ENCODE results near the gene TBRG1. TPM values are rescaled to one million over a fixed set of nuclear protein-coding genes. Genes with fewer than 3 reads are reported as not detected.

TBRG1 gene
- total RNA-seq, 2 donors from 2014 or later: 30.3 to 57.8 TPM

- no peaks in the 10 kb centered on the region for H3K27me3 ChIP-seq (replicated peaks; ENCODE audit: insufficient read depth)
- no peak for ATAC-seq (ENCODE audit: insufficient number of reproducible peaks, low FRiP score, low read depth)
- TF ChIP-seq, protein P1, sequence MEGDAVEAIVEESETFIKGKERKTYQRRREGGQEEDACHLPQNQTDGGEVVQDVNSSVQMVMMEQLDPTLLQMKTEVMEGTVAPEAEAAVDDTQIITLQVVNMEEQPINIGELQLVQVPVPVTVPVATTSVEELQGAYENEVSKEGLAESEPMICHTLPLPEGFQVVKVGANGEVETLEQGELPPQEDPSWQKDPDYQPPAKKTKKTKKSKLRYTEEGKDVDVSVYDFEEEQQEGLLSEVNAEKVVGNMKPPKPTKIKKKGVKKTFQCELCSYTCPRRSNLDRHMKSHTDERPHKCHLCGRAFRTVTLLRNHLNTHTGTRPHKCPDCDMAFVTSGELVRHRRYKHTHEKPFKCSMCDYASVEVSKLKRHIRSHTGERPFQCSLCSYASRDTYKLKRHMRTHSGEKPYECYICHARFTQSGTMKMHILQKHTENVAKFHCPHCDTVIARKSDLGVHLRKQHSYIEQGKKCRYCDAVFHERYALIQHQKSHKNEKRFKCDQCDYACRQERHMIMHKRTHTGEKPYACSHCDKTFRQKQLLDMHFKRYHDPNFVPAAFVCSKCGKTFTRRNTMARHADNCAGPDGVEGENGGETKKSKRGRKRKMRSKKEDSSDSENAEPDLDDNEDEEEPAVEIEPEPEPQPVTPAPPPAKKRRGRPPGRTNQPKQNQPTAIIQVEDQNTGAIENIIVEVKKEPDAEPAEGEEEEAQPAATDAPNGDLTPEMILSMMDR (IDR thresholded peaks at IDR 0.05): no peak
- no peak for DNase-seq (ENCODE audit: low spot score)
- no peaks in the 10 kb centered on the region for H3K36me3 ChIP-seq
- H3K27ac ChIP-seq: no peak overlapping the region
- H3K9me3 ChIP-seq: no peaks in the 10 kb centered on the region
- H3K4me3 ChIP-seq: no peak overlapping the region
- H3K4me1 ChIP-seq (ENCODE audit: control insufficient read depth in 1 of 2, low read depth in 2 of 2): peaks cover 5 to 24% of the 10 kb centered on the region in 2 donors
Measured at GRCh38 chr11:124646148-124646547, 23.5 kb downstream of the TBRG1 start.

DNA sequence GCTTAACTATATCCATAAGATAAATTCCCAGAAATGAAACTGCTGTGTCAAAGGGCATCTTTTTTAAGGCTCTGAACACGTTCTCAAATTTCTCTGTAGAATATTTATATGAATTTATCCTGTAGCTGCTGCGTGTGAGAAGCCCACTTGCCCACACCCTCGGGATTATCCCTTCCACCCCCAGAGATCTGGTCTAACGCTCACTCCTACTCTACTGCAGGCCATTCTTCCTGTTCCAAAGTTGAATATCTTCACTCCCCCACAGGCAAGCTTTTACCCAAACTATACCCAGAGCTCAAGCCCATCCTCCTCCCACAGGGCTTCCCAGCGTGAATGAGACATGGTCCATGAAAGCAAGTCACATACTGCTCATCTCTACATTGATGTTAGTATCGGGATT, 25.9 kb downstream of the TBRG1 start:
- Histone ChIP-seq H3K36me3 (no peaks in the 10 kb centered on the region), H3K4me3 (no peak overlapping the region), H3K9me3 (no peaks in the 10 kb centered on the region), H3K27ac (no peak overlapping the region), H3K4me1 (ENCODE audit: control insufficient read depth in 1 of 2, low read depth in 2 of 2) (peaks cover 0 to 15% of the 10 kb centered on the region in 2 donors), H3K27me3 (replicated peaks; ENCODE audit: insufficient read depth) (no peaks in the 10 kb centered on the region)
- ATAC-seq (ENCODE audit: insufficient number of reproducible peaks, low FRiP score, low read depth): no peak
- no peak for DNase-seq (ENCODE audit: low spot score)
- TF ChIP-seq, protein P1 (IDR thresholded peaks at IDR 0.05): no peak

DNA sequence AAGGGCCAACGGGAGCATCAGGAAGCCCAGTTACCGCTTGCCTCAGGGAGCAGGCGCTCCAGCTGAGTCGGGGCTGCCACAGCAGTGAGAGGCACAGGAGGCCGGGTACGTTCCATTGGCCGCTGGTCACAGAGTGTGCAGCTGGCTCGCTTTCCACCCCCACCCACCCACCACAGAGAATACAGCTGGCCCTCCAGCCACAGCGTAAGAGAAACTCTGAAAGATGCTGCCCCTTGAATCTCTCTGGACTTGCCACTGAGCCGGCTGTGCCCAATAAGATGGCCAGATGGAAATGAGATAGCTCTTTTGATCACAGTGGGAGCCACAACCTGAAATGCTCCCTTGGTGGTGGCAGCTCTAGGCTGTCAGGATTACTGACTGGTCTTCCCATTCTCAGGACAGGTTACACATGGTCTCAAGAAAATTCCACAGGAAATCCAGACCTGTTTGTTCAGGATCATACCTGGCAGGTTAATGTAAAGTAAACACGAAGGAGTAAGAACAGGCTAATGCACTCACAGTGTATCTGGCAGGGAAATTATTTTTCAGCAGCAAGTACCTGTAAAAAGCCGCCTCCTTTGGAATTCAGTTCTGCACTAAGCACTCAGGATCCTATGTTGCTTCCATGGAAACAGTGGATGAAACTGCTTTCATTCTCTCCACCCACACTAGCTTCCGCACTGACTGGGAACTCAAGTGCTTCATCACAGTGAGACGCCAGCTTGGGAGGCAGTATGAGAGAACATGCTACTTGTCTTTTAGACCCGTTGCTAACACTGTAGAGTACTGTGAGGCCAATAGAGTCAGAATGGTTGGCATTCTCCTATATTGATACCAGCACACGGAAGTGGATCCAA, 34.3 kb downstream of the TBRG1 start:
- no peak overlapping the region for H3K4me3 ChIP-seq
- H3K4me1 ChIP-seq (ENCODE audit: control insufficient read depth in 1 of 2, low read depth in 2 of 2): no peaks in the 10 kb centered on the region
- no peak overlapping the region for H3K27ac ChIP-seq
- no peak for DNase-seq (ENCODE audit: low spot score)
- H3K36me3 ChIP-seq: peaks cover 6% of the 10 kb centered on the region
- no peak for ATAC-seq (ENCODE audit: insufficient number of reproducible peaks, low FRiP score, low read depth)
- H3K27me3 ChIP-seq (replicated peaks; ENCODE audit: insufficient read depth): no peaks in the 10 kb centered on the region
- TF ChIP-seq, protein P1 (IDR thresholded peaks at IDR 0.05): no peak
- no peaks in the 10 kb centered on the region for H3K9me3 ChIP-seq

DNA sequence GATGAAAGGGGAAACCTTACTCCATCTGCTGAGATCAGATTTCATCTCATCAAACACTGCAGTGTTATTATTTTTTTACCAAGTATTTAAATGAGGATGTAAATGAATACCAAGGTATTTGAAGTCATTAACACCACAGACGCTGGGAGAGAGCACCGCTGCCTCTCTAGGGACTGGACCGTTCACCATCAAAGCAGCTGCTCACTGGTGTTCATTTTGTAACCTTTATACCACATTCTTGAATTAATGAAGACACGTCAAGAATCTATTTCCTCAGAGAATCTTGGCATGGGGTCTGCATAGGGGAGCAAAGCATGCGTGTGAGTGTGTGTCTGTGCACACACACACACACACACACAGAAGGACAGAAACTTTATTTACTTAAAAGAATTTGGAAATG, 35.2 kb downstream of the TBRG1 start:
- TF ChIP-seq, protein P1 (IDR thresholded peaks at IDR 0.05): no peak
- no peaks in the 10 kb centered on the region for H3K9me3 ChIP-seq
- ATAC-seq (ENCODE audit: insufficient number of reproducible peaks, low FRiP score, low read depth) (no peak), DNase-seq (ENCODE audit: low spot score) (no peak)
- no peaks in the 10 kb centered on the region for H3K27me3 ChIP-seq (replicated peaks; ENCODE audit: insufficient read depth)
- H3K36me3 ChIP-seq: peaks cover 6% of the 10 kb centered on the region
- no peak overlapping the region for H3K4me3 ChIP-seq
- H3K4me1 ChIP-seq (ENCODE audit: control insufficient read depth in 1 of 2, low read depth in 2 of 2): no peaks in the 10 kb centered on the region
- no peak overlapping the region for H3K27ac ChIP-seq

DNA sequence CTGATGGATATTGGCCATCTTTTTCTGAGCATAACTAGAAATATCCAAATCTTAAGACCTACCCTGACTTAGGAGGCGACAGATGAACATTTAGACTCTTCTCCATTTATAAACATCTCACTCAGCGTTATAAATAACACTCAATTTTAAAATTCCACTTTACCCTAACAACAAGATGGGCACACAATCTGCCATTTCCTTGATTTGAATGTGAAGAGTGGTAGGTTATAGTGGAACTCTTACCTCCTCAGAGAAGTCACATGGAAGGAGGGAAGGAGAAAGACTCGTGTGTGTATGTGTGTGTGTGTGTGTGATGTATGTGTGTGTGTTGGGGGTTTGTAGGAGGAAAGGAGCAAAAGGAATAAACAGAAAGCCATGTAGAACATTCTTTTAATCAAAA, 35.8 kb downstream of the TBRG1 start:
- Histone ChIP-seq H3K4me1 (ENCODE audit: control insufficient read depth in 1 of 2, low read depth in 2 of 2) (no peaks in the 10 kb centered on the region), H3K36me3 (peaks cover 6% of the 10 kb centered on the region), H3K27ac (no peak overlapping the region), H3K9me3 (no peaks in the 10 kb centered on the region), H3K27me3 (replicated peaks; ENCODE audit: insufficient read depth) (no peaks in the 10 kb centered on the region), H3K4me3 (no peak overlapping the region)
- DNase-seq (ENCODE audit: low spot score) (no peak), ATAC-seq (ENCODE audit: insufficient number of reproducible peaks, low FRiP score, low read depth) (no peak)
- TF ChIP-seq, protein P1 (IDR thresholded peaks at IDR 0.05): no peak

Data from thoracic aorta (tissue), 2 donors.